ENCODE results near the gene PARP3.

PARP3 gene

DNA sequence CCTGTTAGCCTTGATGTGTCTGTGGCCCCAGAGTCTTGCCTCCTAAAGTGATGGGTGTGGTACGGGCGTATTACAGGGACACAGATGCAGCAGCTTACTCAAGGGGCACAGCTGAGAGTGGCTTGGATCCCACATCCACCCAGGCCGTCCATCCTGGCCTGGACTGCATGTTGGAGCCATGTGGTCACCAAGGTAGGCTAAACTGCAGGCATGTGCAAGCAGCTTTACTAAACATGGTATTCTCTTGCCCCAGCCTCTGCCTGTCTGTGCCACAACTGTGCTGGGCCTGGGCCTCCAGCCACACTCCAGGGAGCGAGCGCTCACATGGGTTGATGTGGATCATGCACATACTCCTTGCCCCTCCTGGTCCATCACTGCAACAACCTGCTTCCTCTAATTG, 7.0 kb downstream of the PARP3 start:
- DNase-seq: no peak

DNA sequence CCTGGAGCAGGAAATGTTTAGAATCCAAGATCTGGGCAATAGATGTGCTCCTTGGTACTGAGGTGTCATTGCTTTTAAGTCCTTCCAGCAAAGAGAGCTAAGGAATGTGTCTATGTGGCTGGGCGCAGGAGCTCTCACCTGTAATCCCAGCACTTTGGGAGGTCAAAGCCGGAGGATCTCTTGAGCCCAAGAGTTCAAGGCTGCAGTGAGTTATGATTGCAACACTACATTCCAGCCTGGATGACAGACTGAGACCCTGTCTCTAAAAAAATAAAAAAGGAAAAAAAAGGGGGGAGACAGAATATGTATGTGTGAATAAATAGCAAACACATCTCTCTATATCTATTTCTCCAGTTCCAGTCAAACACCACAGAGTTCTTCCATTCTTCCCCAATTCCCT, 8.7 kb downstream of the PARP3 start:
- DNase-seq: no peak

DNA sequence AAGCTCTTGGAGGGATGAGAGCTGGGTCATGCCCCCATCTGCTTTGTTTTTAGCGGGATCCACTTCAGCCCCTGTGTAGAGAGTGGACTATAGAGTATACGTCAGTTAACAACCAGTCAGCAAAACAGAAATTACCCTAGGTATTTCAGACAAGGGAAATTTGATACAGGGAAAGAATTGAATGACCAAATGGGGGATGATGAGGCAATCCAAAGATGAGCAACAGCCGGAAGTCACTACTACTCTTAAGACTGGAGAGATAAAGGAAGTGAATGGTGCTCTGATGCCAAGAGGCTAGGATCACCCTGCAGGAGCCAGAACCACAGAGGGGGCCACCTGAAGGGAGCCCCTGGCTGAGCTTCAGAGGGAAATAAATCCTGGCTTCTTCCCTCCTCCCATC, 11.3 kb downstream of the PARP3 start:
- no peak for DNase-seq

DNA sequence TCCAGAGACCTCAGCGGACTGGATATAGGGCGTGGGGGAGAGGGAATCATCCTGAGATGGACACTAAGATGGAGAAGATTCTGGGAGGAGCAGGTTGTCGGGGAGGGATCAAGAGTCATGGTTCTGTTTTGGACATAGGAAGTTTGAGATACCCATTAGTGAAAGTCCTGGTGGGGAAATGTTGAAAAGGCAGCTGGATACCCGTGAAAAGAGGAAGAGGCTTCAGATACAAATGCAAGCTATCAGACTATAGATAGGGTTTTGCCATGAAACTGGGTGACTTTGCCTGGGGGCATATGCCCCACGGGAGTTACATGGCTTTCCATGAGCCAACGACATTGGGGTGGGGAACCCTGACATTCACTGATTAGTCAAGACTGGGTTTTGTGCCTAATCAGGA, 11.9 kb downstream of the PARP3 start:
- no peak for DNase-seq

DNA sequence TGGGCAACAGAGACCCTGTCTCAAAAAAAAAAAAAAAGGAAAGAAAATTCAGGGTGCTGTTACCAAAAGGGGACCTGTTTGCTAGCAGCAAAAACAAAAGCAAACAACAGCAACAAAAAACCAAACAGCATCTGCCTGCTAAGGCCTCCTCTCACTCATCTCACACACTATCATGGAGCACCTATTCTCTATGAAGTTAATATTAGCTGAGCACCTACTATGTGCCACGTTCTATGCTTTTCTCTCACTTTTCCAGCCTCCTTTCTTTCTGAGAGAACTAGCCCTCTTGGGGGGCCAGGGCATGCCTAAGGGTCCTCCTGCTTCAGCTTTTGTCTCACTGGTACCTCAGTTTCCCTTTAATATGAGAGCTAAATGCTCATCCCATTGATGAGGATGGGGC, 12.6 kb downstream of the PARP3 start:
- DNase-seq: no peak

DNA sequence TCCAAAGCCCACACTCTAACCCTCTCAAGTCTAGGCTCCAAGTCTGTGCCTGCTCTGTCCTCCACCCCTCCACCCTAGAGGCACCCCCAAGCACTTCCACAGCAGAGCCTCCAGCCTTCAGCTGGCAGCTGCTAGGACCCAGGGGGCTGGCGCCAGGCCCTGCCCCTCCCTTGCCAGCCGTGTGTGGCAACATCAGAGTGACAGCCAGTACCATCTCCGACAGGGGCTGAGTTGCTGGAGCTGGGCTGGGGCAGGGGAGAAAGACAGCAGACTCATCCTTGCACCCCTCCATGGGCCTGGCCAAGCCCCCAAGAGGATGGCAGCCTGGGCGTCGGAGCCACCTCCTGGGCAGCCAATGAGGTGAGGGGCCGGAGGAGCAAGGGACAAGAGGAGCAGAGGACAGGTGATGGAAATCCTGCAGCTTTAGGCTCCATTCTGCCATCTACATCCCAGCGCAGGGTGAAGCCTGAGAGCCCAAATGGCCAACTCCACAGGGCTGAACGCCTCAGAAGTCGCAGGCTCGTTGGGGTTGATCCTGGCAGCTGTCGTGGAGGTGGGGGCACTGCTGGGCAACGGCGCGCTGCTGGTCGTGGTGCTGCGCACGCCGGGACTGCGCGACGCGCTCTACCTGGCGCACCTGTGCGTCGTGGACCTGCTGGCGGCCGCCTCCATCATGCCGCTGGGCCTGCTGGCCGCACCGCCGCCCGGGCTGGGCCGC, 13.2 kb downstream of the PARP3 start, which contains the start of gene GPR62:
GPR62 (plus strand) TSS at position 207 of the 718 bp plus-strand sequence; CDS start at position 479, 272 bp downstream.
- DNase-seq: no peak

DNA sequence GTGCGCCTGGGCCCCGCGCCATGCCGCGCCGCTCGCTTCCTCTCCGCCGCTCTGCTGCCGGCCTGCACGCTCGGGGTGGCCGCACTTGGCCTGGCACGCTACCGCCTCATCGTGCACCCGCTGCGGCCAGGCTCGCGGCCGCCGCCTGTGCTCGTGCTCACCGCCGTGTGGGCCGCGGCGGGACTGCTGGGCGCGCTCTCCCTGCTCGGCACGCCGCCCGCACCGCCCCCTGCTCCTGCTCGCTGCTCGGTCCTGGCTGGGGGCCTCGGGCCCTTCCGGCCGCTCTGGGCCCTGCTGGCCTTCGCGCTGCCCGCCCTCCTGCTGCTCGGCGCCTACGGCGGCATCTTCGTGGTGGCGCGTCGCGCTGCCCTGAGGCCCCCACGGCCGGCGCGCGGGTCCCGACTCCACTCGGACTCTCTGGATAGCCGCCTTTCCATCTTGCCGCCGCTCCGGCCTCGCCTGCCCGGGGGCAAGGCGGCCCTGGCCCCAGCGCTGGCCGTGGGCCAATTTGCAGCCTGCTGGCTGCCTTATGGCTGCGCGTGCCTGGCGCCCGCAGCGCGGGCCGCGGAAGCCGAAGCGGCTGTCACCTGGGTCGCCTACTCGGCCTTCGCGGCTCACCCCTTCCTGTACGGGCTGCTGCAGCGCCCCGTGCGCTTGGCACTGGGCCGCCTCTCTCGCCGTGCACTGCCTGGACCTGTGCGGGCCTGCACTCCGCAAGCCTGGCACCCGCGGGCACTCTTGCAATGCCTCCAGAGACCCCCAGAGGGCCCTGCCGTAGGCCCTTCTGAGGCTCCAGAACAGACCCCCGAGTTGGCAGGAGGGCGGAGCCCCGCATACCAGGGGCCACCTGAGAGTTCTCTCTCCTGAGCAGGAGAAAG, 14.0 kb downstream of the PARP3 start:
- DNase-seq: no peak

DNA sequence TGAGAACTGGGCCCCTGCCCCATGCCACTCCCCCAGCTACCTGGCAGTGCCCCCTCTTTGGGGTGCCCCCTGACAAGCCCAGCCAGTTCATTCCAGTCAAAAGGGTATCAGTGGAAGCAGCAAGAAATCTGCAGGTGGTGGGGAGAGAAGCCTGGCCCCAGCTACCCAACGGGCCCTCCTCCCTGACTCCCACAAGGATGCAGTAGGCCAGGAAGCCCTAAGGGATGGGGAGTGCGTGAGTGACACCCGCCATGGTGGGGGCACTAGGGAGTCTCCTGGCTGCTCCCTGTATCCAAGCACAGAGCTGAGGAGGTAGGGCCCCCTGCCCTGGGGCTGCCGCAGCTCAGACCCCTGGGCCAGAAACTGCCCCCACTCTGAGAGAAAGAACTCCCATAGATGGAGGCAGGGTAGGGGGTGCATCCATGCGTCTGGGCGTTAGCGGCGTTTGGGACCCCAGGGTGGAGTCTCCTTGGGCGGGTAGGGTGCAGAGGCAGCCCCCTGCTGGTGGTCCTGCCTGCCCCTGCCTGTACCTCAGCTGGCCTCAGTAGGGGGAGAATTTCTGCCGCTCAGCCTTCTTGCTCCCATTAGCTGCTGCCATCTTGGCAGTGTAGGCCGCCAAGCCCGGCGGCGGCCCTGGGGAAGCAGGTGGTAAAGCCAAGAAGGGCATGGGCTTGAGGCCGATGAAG, 15.5 kb downstream of the PARP3 start:
- DNase-seq: no peak

DNA sequence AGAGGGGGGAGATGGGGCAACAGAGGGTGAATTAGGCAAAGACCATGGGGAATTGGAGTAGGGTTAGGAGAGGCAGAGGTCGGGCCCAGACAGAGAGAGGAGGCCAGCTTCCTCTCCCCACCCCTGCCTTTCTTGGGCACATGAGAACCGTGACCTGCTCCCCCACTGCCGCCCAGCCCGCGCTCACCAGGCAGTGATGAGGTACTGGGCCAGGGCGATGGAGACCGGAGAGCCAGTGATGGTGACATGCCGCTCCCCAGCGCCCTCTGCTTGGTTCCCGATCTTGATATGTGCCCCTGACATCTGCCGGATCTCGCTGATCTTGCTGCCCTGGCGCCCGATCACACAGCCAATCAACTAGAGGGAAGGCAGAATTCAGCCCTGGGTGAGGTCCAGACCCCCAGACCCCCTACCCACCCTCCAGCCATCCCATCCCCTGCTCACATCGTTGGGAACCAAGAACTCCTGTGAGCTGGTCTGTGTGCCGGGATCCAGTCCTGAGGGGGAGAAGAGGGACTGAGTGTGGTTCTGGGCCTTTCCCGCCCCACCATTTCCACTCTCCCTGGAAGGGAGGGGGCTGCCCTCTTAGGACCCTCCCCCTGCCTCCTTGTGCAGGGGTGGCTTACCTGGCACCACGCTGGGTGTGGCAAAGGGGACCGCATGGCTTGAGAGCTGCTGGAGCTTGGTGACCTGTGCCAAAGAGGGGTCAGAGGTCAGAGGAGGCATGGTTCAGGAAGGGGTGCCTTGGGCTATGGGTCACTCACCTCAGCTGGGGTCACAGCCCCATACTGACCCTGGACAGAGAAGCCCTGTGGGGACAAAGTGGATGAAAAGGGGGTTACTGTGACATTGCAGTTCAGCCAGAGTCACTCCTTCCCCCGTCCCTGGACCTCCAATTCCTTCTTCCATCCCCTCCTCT, 16.7 kb downstream of the PARP3 start:
- DNase-seq: no peak

DNA sequence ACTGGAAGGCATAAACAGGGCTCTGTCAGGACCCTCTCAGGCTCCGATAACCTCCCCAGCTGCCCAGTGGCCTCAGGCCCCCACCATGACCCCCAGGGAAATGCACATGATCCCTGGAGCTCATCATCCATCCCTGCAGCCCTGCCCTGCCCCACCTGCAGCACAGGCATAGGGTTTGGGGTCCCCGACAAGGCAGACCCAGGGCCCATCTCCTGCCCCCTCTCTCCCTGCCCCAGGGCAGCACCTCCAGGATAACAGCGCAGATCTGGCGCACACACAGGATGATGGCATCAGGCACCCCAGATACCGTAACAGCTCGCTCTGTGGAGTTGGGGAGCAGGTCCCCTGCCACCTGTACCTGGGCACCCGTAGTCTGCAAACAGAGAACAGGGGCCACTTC, 17.5 kb downstream of the PARP3 start:
- no peak for DNase-seq

DNA sequence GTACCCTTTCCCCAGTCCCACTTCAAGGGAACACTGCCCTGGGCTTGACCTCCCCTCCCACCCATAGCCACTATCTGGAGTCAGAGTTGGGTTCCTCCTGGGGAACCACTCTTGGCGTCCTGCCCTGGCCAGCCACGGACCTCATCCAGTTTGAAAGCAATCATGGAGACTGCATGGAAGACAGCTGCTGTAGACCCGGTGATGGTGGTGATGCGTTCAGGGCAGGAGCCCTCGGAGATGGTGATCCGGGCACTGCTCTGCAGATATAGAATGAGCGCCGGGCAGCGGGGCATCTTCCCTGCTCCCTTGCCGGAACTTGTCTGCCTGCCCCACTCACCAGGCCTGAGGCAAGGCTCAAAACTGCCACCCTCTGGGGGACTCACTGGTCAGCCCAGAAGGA, 18.2 kb downstream of the PARP3 start:
- no peak for DNase-seq

DNA sequence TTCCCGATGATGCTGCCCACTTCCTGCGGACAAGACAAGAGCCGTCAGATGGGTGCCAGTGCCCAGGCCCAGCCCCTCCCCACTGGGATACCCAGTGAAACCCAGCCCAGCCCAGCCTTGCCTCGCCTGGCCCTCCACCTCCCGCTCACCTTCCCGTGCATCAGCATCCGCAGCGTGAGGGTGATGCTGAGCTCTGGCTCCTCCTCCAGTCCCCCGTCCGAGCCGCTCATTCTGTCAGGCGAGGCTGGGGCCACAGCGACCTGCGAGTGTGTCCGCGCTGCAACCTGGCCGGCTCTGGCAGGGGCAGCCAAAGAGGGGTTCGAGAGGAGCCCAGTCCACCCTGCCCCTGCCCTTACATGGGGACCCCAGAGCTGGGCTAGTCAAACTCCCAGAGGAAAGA, 18.8 kb downstream of the PARP3 start:
- no peak for DNase-seq

DNA sequence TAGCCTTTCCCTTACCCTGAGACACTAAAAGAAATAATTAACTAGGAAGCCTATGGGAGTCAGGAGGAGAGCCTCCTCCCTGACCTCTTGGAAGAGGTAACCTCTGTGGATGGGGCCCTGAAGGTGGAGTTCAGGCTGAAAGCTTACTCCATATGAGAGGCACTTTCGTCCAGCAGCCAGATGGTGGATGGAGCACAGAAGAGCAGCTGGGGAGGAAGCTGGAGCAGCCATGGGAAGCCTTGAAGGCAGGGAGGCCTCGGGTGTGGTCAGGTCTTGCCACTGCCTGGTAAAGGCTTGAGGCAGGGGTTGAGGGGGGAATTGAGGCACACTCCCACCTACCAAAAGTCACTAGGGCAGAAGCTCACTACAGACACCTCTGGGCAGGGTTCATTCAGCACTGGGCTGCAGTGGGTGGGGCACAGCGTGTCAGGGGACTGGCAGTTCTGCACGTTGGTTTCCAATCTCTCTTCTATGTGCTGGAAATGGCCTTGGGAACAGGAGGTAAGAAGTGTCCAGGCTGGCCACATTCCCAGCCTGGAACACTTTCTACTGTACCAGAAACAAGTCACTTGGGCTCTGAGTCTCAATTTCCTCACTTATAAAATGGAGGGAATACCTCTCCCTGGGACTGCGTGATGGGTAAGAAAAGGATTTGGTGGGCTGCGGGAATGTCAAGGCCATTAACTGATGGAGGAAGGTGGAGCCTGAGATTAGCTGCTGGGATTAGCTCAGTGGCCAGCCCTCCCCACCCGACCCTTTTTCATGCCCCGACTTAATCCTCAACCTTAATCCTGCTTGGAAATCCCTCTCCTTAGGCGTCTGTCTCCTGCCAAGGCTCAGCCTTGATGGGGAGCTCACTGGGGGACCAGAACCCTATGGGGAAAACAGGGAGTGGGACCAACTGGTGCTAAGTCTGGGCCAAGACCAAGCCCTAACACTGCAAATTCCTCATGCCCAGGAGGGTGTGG, 19.7 kb downstream of the PARP3 start:
- DNase-seq: no peak

DNA sequence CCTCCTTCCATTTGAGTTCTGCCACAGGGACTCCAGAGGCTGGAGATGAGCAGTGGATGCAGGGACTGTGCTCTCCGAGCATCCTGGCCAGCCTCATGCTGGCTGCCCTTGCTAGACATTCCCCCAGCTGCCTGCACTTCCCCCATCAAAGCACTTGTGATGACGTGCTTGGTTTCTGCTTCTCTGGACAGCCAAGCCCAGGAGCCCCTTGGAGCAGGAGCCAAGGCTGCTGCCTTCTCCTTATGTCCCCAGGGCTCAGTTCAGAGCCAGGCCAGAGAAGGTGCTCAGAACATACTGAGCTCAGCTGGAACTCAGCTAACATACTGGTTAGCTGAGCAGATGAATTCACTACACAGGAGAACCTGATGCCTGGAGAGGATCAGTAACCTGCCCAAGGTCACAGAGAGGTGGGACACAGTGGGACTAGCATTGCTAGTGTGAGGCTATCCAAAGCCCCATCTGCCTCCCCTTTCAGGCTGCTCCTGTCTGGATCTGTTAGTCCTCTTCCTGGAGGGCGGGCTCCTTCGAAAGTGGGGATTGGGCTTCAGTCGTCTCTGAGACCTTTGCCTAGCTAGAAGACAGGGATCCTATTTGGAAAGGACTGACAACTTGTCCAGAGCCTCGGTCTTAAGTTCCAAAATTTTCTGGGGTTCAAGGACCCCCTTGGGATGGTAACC, 20.8 kb downstream of the PARP3 start:
- DNase-seq: no peak

DNA sequence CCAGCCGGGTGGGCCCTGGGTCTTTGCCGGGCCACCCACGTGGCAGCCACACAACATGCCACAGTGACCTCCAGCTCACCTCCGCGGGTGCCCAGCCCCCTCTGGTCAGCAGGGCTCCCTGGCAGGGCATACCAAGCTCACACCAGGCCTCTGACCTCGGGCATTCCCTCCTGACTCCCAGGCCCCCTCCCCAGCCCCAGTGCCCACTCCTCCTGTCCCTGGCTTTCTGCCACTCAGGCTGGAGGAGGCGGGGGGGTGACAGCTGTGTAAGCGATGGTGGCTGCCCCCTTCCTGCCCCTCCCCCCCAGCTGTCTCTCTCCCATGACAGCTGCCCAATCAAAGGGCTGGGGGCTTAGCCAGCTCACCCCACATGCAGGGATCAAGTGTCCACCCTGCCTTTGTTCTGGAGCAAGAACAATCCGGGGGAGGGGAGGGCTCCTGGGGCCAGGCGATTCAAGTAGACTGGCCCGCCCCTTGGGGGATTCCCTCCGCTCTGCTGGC, 21.8 kb downstream of the PARP3 start:
- DNase-seq: no peak

DNA sequence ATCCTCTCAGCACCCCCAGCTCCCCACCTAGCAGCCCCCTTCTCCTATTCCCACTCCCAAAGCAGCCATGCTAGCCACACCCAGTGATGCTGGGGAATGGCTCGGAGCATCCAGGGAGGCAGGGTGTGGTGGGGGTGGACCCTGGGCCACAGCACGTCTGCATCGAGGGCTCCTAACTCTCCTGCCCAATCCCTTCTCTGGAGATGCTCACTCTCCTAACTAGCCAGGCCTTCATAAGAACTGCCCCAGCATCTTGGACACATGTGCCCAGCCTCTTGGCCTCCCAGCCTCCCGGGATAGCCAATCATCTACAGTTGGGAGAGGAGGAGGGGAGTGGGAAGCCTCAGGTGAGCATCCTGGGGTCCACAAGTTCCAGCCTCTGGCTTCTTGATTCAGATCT, 22.4 kb downstream of the PARP3 start:
- no peak for DNase-seq

DNA sequence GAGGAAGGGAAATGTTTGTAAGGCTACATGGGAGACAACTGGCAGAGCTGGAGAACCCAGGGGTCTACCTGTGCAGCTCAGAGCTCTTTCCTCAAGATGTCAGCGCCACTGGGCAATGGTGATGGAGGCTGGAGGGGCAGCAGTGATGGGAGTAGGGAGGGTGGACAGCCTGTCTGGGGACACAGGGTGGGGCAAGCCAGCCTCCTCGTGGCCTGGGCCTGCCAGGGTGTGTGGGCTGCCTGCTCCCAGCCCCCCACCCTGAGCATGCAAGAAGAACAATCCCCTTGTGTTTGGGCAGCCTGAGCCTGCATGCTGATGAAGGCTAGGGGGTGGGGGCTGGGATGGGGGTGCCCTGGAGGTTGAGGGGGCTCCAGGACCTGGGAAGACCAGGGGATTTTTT, 23.9 kb downstream of the PARP3 start:
- DNase-seq: no peak

DNA sequence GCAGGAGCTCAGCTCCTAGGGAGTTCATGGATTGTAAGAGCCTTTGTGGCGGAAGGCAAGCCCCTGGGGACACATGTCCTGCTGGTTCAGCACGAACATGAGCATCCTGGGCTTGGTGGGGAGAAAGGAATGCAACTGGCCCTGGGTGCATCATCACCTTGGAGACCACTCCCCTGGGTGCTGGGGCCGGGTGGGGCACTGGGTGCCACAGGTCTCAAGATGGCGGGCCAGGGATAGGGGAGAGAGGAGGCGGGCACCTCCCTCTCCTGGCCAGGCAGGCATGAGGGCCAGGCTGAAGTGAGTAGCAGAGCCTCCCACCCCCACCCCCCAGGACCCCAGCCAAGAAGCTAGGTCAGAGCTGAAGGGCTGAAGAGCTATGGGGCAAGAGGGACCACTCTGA, 24.3 kb downstream of the PARP3 start:
- no peak for DNase-seq

DNA sequence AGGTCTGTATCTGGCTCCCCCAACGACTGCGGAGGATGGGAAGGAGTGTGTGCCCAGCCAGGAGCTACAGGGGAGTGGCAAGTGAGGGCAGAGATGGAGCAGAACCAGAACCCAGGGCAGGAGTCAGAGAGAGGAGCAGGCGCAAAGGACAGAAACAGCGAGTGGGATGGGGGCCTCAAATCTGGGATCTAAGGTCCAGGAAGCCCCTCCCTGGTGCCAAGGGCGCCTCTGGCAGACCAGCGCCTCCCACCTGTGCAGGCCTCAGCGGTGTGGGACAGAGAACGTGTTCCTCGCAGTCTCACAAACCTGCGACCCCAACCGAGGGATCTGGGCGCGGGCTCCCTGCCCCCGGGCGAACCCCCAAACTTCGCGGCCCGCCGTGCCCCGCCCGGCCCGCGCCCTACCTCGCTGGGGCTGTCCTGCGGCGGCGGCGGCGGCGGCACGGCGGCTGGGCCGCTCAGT, 24.8 kb downstream of the PARP3 start:
- DNase-seq: no peak

DNA sequence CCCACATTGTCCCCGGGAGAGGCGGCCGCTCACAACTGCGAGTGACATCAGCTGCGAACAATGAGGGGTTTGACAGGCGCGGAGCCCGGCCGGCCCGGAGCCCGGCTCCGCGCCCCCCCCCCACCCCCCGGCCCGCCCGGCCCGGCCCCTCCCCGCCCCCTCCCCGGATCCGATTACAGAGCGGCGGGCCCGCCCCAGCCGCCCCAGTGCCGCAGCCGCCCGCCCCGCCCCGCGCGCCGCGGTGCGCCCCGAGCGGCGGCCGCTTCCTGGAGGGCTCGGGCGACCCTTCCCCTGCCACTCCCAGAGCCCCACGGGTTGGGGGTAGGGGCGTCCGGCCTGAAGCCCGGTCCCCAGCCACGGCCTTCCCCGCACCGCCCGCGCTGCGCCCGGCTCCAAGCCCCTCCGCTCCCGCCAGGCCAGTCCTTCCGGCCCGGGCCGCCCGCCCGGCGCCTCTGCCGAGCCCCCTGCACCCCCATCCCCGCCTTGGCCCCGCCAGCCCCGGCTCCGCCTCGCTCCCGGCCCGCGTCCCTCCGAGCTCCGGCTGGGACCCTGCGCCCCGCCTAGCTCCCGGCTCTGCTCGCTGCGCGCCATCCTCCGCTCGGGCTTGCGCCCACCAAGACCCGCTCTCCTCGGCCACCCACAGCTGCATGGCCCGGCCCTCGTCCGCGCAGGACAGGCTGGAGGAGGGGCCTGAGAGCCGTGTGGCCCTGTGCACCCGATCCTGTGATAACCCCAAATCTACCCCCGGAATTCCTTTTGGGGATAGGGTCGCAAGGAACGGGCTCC, 25.4 kb downstream of the PARP3 start, which contains the start of gene PCBP4:
PCBP4 (minus strand) TSS at position 71 of the 786 bp plus-strand sequence. CDS start 6,214 bp downstream, outside the sequence.
- peak; percentile 20 to 44 for DNase-seq

Data from NCI-H1930 (cell line).